Activated naive CD8-positive, alpha-beta T cell (primary cell): ENCODE data around the gene DCHS1.
A peak's percentile ranks its signal among the peaks of the same experiment; 100 is the strongest.

Experiments used
- H3K27ac Mint-ChIP-seq: one replicate; pipeline ENCODE4 v1.8.0; 2021; ENCODE audit warnings: mixed read lengths
- H3K27me3 Mint-ChIP-seq: one replicate; pipeline ENCODE4 v1.8.0; 2021; ENCODE audit warnings: mixed read lengths
- H3K36me3 Mint-ChIP-seq: one replicate; pipeline ENCODE4 v1.8.0; 2021; ENCODE audit warnings: mixed read lengths
- H3K4me1 Mint-ChIP-seq: one replicate; pipeline ENCODE4 v1.8.0; 2021; ENCODE audit warnings: low read depth, mixed read lengths
- H3K4me3 Mint-ChIP-seq: one replicate; pipeline ENCODE4 v1.8.0; 2021; ENCODE audit warnings: mild to moderate bottlenecking, mixed read lengths
- H3K9me3 Mint-ChIP-seq: one replicate; pipeline ENCODE4 v1.8.0; 2021; ENCODE audit warnings: low read depth, mixed read lengths

DCHS1 gene

DNA sequence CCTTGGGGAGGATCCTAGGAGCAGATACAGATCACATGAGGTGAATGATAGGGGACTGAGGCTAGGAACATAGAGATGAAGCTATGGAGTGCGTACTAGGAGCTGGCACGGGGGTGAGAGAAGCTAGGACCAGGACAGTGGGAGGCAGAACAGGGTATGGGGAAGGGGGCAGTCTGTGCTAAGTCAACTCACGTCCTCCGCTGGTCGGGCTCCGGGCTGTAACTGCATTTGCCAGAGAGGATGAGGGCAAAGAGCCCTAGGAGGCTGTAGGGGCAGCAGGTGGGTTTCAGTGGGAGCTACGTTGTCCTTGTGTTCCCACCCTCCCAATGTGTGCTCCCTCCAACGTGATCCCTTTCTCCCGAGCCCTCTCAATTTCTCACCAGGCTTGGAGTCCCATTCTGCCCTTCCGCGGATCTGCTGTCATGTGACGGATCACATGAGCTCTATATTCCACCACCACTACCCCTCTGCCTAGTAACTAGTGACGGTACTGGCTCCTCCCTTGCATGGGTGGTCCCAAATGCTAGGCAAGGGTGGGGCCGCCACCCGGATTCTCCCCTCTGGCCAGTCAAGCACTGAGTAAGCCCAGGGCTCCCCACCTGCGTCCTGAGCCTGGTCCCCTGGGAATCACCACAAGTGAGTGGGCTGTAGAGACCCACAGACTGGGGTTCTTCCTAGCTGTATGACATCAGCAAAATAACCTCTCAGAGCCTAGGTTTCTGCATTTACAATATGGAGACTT lies 36.4 kb downstream of the DCHS1 start, which contains the start of gene TPP1:
Gene TPP1 (minus strand): TSS at position 419 of the 742 bp plus-strand sequence. CDS start 22 bp downstream, at position 397.
- H3K27me3 Mint-ChIP-seq: no peaks in the 10 kb centered on the region
- H3K4me3 Mint-ChIP-seq: no peak within 1 kb of the TSS
- no peaks in the 10 kb centered on the region for H3K9me3 Mint-ChIP-seq
- no peak within 1 kb of the TSS for H3K27ac Mint-ChIP-seq
- H3K4me1 Mint-ChIP-seq: peaks cover 9% of the 10 kb centered on the region
- no peaks in the 10 kb centered on the region for H3K36me3 Mint-ChIP-seq

DNA sequence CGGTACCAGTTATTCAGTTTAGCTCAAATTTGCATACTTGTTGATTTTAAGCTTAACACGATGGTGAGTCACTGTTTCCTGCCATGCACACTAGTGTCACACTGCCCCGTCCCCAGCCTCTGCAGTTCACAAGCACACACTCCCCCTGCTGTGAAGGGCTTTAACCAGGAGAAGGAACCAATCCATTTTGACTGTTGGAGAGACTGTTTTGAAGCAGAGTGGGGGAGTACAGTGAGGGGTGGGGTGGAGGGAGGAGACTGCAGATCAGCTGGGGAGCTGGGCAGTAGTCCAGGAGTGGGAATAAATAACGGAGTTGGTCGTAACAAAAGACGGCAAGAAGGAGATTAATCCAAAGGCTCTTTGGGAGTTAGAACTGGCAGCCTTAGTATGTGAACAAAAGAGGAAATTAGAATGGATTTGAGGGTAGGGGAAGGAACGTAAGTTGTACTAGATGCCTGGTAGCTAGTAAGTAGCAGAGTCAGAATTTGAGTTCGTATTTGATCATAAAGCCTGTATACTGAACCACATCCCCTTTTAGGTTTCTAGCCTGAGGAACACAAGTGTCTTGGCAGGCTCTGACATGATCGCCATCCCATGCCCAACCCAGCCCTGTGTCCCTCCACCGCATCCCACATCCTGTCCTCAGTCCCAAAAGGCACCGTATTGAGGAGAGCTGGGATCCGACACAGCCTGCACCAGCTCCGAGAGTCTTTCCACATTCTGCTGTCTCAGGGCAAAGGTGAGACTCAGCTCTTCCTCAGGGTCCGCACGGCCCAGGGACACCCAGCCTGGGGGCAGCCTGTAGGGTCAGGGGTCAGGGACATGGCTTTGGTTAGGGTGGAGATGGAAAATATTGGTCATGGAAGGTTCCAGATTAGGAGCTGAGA lies 37.2 kb downstream of the DCHS1 start:
- no peaks in the 10 kb centered on the region for H3K27me3 Mint-ChIP-seq

DNA sequence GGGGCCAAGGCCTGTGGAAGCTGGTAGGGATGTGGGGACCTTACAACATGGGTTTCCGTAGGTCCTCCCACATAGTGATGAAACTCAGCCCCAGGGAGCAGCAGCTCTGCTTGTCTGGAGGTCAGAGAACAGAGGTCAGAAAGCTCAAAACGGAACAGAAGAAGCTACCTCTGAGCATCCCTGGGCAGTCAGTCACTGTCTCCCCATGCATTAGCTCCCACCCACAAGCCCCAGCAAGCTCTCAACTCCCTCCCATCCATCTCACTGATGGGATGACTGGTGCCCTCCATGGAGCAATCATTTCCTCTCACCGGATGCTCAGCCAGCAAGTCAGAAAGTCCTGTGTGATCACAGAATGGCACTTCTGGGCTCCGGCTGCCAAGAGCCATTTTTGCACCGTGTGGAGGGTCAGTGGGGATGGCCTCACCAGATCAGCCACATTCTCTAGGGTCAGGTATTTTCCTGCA lies 38.3 kb downstream of the DCHS1 start:
- no peaks in the 10 kb centered on the region for H3K36me3 Mint-ChIP-seq
- no peak overlapping the region for H3K4me3 Mint-ChIP-seq
- no peaks in the 10 kb centered on the region for H3K27me3 Mint-ChIP-seq
- peaks cover 9% of the 10 kb centered on the region for H3K4me1 Mint-ChIP-seq
- no peak overlapping the region for H3K27ac Mint-ChIP-seq
- H3K9me3 Mint-ChIP-seq: no peaks in the 10 kb centered on the region

More for the DNA sequence above, 37.2 kb downstream of the DCHS1 start:
- no peak overlapping the region for H3K27ac Mint-ChIP-seq
- H3K4me1 Mint-ChIP-seq: peaks cover 9% of the 10 kb centered on the region
- H3K36me3 Mint-ChIP-seq: no peaks in the 10 kb centered on the region
- H3K4me3 Mint-ChIP-seq: no peak overlapping the region
- H3K9me3 Mint-ChIP-seq: no peaks in the 10 kb centered on the region

DNA sequence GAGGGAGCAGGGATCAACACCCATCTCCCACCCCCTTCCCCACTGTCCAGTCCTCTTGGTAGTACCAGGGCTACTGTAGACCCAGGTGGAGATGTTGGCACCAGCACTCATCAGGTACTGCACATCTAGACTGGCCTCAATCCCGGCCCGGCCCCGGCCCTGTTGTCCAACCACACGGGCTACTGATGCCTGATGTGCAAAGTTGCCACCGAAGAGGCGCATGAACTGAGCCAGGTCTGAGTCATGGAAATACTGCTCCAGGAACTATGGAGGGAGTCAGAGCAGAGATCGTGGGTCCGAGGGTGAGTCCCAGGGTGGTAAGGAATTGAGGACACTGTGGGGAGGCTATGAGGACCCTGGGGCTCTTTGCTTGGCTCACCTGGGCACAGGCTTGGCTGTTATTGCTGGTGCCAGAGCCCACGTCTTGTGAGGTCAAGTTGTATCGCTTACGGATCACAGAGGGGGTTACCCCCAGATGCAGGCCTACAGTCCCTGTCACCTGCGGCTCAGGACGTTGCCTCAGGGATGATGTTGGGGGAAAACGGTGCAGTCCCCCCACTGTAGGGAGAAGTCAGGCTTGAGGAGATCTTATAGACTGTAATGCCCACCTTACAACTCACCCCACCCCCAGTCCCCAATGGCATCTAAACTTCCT lies 38.9 kb downstream of the DCHS1 start:
- H3K4me3 Mint-ChIP-seq: peak overlapping the region; percentile 31
- no peaks in the 10 kb centered on the region for H3K9me3 Mint-ChIP-seq
- peaks cover 9% of the 10 kb centered on the region for H3K4me1 Mint-ChIP-seq
- H3K27ac Mint-ChIP-seq: peak overlapping the region; percentile 16
- H3K36me3 Mint-ChIP-seq: no peaks in the 10 kb centered on the region
- no peaks in the 10 kb centered on the region for H3K27me3 Mint-ChIP-seq

DNA sequence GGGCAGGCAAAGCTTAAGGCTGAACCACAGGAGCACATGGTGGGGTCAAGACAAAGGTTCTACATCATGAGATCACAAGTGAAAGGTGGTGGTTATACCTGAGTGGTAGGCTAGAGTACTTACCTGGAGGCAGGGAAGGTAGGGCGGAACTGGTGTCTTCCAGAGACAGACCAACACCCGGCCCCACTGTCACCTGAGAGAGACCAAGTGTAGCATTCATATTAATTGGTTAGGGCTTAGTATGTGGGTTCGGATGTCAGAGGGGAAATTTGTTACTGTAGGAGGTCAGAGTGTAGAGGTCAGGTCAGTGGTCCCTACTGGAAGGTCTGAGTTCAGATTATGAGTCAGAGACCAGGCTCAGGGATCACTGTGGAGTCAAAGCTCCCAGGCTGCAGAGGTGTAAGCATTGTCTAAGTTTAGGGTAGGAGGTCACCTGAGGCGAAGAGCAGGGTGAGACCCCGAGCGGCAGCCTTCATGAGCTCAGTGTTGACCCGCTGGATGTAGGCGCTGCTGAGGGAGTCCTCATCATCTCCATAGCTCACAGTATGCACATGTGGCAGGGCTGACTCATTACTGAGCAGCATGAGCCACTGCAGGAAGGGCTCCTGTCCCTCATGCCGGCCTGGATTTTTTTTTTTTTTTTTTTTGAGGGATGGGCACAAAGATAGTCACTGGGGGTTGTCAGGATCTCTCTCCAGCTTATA lies 39.6 kb downstream of the DCHS1 start:
- Mint-ChIP-seq H3K27me3 (no peaks in the 10 kb centered on the region), H3K27ac (peak overlapping the region; percentile 16), H3K4me3 (no peak overlapping the region), H3K9me3 (no peaks in the 10 kb centered on the region), H3K4me1 (peaks cover 14% of the 10 kb centered on the region), H3K36me3 (no peaks in the 10 kb centered on the region)

DNA sequence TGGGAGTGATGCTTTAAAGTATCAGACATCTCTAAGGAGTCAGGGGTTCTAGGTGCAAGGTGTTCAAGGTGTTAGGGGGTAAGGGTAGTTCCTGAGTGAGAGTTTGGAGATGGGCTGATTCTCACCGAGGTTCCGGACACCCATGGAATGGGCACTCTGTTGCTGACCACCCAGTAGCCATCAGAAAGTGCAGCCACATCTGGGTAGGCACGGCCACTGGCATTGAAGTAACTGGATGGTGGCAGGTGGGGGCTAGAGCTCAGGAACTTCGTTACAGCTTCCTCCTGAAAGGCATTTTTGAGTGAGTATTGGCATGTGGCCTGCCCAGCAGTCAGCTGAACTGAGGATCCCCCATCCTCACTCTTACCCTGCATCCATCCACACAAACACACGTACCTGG lies 40.6 kb downstream of the DCHS1 start:
- H3K27ac Mint-ChIP-seq: no peak overlapping the region
- peaks cover 22% of the 10 kb centered on the region for H3K4me1 Mint-ChIP-seq
- no peaks in the 10 kb centered on the region for H3K36me3 Mint-ChIP-seq
- H3K27me3 Mint-ChIP-seq: no peaks in the 10 kb centered on the region
- H3K4me3 Mint-ChIP-seq: no peak overlapping the region
- H3K9me3 Mint-ChIP-seq: no peaks in the 10 kb centered on the region

DNA sequence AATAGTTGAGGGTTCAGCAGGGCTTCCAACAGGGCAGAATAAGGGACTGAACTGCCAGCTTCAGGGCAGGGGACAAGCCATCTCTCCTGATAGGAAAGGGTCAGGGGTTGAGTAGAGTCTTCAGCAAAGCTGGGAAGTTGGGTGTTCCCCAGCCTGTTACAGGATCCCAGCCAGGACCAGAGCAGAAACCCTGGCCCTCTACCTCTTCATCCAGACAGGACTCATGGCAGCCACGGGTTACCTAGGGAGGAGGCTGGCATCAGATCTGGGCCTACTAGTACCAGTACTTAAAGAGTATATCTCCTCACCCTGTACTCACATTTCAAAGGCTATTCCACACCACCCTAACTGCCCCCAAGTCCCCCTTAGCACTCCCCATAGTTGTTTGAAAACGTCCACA lies 41.2 kb downstream of the DCHS1 start:
- no peak overlapping the region for H3K4me3 Mint-ChIP-seq
- peaks cover 27% of the 10 kb centered on the region for H3K4me1 Mint-ChIP-seq
- no peaks in the 10 kb centered on the region for H3K36me3 Mint-ChIP-seq
- no peak overlapping the region for H3K27ac Mint-ChIP-seq
- no peaks in the 10 kb centered on the region for H3K27me3 Mint-ChIP-seq
- H3K9me3 Mint-ChIP-seq: no peaks in the 10 kb centered on the region

DNA sequence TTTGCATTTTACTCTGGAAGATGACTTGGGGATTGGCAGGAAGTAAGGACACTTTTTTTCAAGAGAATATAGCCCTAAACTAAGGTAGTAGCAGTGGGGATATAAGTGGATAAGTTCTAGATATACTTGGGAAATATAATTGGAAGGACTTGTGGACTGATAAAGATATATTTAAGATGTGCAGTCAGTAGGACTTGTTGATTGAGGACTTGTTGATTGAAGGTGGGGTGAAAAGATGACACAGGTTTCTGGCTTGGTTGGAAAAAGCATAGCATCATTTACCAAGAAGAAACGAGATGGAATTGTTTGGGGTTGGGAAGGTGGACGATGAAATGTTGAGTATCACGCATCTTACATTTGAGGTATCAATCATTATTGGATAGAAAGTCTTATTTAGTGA lies 42.1 kb downstream of the DCHS1 start:
- no peaks in the 10 kb centered on the region for H3K9me3 Mint-ChIP-seq
- H3K36me3 Mint-ChIP-seq: no peaks in the 10 kb centered on the region
- H3K4me3 Mint-ChIP-seq: no peak overlapping the region
- no peak overlapping the region for H3K27ac Mint-ChIP-seq
- peaks cover 35% of the 10 kb centered on the region for H3K4me1 Mint-ChIP-seq
- no peaks in the 10 kb centered on the region for H3K27me3 Mint-ChIP-seq

DNA sequence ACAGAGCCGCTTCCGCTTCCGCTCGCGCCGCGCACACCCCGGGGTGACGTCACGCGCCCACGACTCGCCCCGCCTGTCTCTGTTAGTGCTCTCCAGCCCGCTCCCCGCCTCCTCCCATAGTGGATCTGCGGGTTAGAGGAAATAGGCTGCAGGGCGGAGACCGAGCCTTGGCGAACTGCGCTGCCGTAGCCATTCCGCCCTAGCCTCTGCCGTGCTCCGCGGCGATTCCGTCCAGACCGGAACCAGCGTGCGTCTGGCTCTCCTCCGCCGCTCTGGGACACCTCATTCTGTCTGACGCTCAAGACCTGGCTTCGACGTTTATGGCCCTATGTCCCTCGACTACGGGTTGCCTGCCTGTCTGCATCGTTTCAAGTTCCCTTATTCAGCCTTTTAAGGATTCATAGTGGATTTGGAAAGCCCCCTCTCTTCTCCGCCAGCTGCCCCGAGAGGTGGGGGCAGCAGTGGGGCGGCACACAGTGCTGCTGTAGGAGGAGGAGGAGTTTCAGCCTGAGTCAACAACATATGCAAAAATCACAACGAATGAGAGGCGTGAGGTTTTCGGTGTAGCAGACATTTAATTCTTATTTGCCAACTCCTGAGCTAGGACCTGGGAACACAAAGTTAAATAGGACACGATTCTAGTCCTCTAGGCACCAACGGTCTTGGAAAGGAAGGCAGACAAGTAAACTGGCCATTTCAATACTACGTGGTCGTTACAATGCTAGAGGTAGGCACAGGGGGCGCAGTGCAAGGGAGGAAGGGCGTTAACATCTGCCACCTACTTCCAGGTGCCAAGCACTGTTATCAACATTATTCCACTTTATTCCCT lies 43.2 kb downstream of the DCHS1 start, which contains the start of gene TAF10:
Gene TAF10 (minus strand): TSS at position 4 of the 829 bp plus-strand sequence. CDS start 27 bp downstream, outside the sequence.
- Mint-ChIP-seq H3K27ac (peak within 1 kb of the TSS; percentile 95), H3K9me3 (no peaks in the 10 kb centered on the region), H3K36me3 (no peaks in the 10 kb centered on the region), H3K4me1 (peaks cover 46% of the 10 kb centered on the region), H3K27me3 (no peaks in the 10 kb centered on the region), H3K4me3 (peak within 1 kb of the TSS; percentile 97)

DNA sequence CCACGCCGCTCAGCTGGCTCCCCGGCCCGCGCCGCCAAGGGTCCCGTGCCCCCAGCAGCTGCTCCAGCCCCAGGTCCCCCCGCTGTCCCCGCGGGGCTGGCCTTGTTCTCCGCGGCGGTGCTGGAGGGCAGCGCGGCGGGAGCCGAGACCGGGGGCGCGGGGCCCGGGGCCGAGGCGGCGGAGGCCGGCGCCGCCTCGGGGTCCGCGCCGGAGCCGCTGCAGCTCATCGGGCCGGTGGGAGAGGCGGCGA lies 43.7 kb downstream of the DCHS1 start:
- no peaks in the 10 kb centered on the region for H3K36me3 Mint-ChIP-seq
- peaks cover 51% of the 10 kb centered on the region for H3K4me1 Mint-ChIP-seq
- H3K27me3 Mint-ChIP-seq: no peaks in the 10 kb centered on the region
- peak overlapping the region; percentile 97 for H3K4me3 Mint-ChIP-seq
- no peaks in the 10 kb centered on the region for H3K9me3 Mint-ChIP-seq
- no peak overlapping the region for H3K27ac Mint-ChIP-seq

DNA sequence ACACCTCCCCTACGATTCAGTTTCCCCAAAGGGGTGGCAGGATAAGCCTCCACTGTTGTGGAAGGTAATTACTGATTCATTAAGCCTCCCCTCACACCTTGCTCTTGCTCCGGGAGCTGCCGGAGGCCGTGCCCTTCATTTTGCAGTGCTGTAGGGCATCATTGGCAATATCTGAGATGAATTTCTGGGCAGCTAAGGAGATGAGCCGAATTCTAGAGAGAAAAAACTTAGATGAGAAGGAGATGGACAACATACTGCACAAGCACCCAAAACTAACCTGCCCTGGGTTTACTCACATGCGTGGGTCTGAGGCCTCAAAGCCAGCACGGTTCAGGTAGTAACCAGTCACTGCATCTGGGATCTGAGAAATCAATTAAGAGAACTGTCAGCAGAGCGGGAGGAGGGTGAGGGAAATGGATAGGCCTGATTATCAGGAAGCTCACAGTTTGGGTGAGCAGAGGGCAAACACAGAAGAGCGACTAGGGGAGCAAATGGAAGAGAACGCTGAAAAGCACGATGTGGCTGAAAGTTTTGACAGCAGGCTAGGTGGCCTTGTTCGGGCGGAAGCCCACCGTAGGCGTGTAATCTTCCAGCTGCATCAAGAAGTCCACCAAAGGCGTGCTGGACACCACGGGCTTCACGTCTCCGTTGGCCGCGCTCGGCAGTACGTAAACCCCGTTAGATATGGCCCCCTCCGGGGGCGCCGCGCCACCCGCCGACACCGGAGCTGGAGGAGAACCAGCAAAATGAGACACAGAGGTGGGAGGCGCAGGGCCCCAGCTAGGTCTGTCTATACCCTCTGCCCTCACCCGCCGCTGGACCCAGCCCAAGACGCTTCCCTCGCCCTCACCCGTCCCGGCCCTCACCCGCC lies 44.3 kb downstream of the DCHS1 start:
- peak overlapping the region; percentile 95 for H3K27ac Mint-ChIP-seq
- H3K4me1 Mint-ChIP-seq: peaks cover 47% of the 10 kb centered on the region

DNA sequence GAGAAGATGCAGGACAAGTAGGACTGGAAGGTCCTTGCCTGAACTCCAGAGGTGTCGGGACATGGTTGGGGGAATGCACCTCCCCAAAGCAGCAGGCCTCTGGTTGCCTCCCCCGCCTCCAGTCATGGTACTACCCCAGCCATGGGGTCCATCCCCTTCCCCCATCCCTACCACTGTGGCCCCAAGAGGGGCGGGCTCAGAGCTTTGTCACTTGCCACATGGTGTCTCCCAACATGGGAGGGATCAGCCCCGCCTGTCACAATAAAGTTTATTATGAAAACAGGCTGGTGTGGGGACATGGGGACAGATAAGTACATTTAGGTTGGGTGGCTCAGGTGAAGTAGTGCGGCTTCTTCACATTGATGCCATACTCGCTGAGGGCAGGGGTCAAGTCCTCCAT lies 45.0 kb downstream of the DCHS1 start:
- H3K36me3 Mint-ChIP-seq: no peaks in the 10 kb centered on the region
- H3K4me3 Mint-ChIP-seq: peak overlapping the region; percentile 97
- H3K9me3 Mint-ChIP-seq: no peaks in the 10 kb centered on the region
- peaks cover 43% of the 10 kb centered on the region for H3K4me1 Mint-ChIP-seq
- no peaks in the 10 kb centered on the region for H3K27me3 Mint-ChIP-seq
- H3K27ac Mint-ChIP-seq: peak overlapping the region; percentile 95

More for the DNA sequence above, 44.3 kb downstream of the DCHS1 start:
- peak overlapping the region; percentile 97 for H3K4me3 Mint-ChIP-seq
- H3K9me3 Mint-ChIP-seq: no peaks in the 10 kb centered on the region
- no peaks in the 10 kb centered on the region for H3K27me3 Mint-ChIP-seq
- no peaks in the 10 kb centered on the region for H3K36me3 Mint-ChIP-seq

DNA sequence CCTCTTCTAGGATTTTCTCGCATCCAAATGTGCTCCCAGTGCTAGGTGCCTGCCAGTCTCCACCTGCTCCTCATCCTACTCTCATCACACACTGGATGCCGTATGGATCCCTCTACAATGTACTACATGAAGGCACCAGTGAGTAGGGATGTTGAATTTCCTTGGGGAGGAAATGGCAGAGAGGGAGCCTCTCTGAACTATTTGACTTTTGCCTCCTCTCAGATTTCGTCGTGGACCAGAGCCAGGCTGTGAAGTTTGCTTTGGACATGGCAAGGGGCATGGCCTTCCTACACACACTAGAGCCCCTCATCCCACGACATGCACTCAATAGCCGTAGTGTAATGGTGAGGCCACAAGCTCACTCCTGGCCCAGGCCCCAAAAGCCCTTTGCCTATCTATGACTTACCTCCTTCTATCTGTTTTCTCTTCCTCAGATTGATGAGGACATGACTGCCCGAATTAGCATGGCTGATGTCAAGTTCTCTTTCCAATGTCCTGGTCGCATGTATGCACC lies 46.0 kb downstream of the DCHS1 start:
- no peaks in the 10 kb centered on the region for H3K27me3 Mint-ChIP-seq
- H3K9me3 Mint-ChIP-seq: no peaks in the 10 kb centered on the region
- H3K36me3 Mint-ChIP-seq: no peaks in the 10 kb centered on the region
- peak overlapping the region; percentile 95 for H3K27ac Mint-ChIP-seq
- peaks cover 42% of the 10 kb centered on the region for H3K4me1 Mint-ChIP-seq
- peak overlapping the region; percentile 97 for H3K4me3 Mint-ChIP-seq
